Psoas muscle (tissue), 8 donors: Measurements from ENCODE around the gene FURIN. TPM values are rescaled to one million over a fixed set of nuclear protein-coding genes. Genes with fewer than 3 reads are reported as not detected.

Experiments used
- ATAC-seq, 4 donors: fragments of 200-7000 bp; cut with Tn5 transposase; one replicate each; pipeline ENCODE4 v1.9.1; 2020; ENCODE audit warnings: moderate library complexity in 3 of 4, mild to moderate bottlenecking in 2 of 4
- DNase-seq, 2 donors: peaks; one replicate each; pipeline ENCODE4 v3.0.0-alpha.2; 2020
- H3K27ac ChIP-seq: fragments of 200-600 bp; one replicate; pipeline ENCODE4 v1.8.0; 2022
- H3K27me3 ChIP-seq, 3 donors: fragments of 200-600 bp in 1 of 3; one replicate each; pipeline versions ENCODE4 v1.6.1 to v1.8.0; 2013 to 2022; ENCODE audit warnings: low read length in 2 of 3, mild to moderate bottlenecking in 2 of 3, moderate library complexity in 1 of 3; ENCODE audit not compliant: insufficient read depth in 3 of 3
- H3K36me3 ChIP-seq, 2 donors: fragments of 200-600 bp in 1 of 2; one replicate each; pipeline versions ENCODE4 v1.6.1 to v1.8.0; 2013 to 2022; ENCODE audit warnings: low read depth in 1 of 2, mild to moderate bottlenecking in 1 of 2, moderate library complexity in 1 of 2; ENCODE audit not compliant: insufficient read depth in 1 of 2
- H3K4me1 ChIP-seq: fragments of 200-600 bp; one replicate; pipeline ENCODE4 v1.8.0; 2022
- H3K4me3 ChIP-seq: fragments of 200-600 bp; one replicate; pipeline ENCODE4 v1.8.0; 2022; ENCODE audit warnings: mild to moderate bottlenecking
- H3K9me3 ChIP-seq: fragments of 200-600 bp; one replicate; pipeline ENCODE4 v1.8.0; 2022
- WGBS, 3 donors: extraction: QIAGEN DNeasy Blood & Tissue Kit; methylation state at CpG; one replicate each; pipeline versions ENCODE4 v1.1.6 to v1.1.7; 2013; 5-methylcytosine and 5-hydroxymethylcytosine counted together
- intact Hi-C, 2 donors: fragments of 100-400 bp; cut with DNase I; formaldehyde crosslinking; loops; one replicate each; pipeline versions ENCODE4 v1.11.0 to v1.14.2; 2022
- polyA plus RNA-seq, 3 donors: library from polyadenylated mRNA; stranded (reverse); fragments of 200-250 nt; gene quantifications; one replicate each; pipeline ENCODE4 v1.2.3, GENCODE V29; 2013
- total RNA-seq, 4 donors: library from RNA; stranded (reverse); fragmentation: NEBNext Ultra II Directional in 2 of 4; extraction: Animal tissue kit (Norgen Biotek cat#: 25700) in 2 of 4; gene quantifications; one replicate each; pipeline versions ENCODE4 v1.2.1 to v1.2.4, GENCODE V29; 2021 to 2023
- TF ChIP-seq, protein P1 (sequence below): fragments of 200-600 bp; IDR thresholded peaks from one replicate; pipeline ENCODE4 v1.8.0; 2022; ENCODE audit warnings: antibody characterized with exemption
- donor health status: healthy with polysubstance abuse.
- donor health status: DM: no; HTN: no; CAD: no; lungs with moderate emphysema.
- donor health status: Bipolar disorder and iron deficiency.
- donor health status: healthy.
- donor health status: DM: yes; HTN: yes; CAD: no.
- donor health status: DM: no; HTN: no; CAD: no.
- donor health status: DM: no; HTN: no; CAD: no.
- donor health status: DM: yes; HTN: yes; CAD: no.

FURIN gene
- total and polyA plus RNA-seq, 7 donors, result 27.2 to 99.3 (median 49.6) TPM

DNA sequence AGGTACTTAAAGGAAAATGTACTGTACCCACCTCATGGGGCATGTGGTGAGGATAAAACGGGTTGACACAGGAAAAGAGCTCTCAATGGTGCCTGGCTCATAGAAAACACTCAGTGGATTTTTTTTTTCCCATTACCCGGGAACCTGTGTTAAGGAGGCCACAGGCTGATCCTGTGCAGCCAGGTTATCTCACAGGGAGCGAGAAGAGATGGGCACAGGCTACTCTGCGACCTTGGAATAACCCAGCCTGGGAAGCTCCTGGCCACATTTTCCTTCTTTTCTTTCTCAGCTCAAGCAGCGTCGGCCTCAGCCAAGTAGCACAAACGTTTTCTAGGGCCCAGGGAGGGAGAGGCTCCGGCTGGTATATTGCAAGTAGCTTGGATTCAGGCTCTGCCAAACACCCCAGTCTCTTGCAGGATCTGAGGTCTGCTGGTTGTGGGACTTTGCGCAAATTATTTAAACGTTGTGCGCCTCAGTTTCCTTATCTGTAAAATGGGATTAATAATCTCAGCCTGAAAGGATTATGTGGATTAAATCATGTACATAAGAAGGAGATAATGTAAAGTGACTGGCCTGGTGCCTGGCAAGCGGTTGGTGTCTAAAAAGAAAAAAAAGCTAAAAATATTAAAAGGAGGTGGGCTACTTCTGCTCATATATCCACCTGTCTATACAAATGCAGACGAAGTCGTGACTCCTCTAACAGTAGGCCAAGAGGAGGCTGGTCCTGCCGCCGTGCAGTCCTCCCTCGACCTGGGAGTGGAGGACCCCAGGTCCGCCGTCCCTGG lies 2.2 kb downstream of the FURIN start:
- TF ChIP-seq, protein P1, sequence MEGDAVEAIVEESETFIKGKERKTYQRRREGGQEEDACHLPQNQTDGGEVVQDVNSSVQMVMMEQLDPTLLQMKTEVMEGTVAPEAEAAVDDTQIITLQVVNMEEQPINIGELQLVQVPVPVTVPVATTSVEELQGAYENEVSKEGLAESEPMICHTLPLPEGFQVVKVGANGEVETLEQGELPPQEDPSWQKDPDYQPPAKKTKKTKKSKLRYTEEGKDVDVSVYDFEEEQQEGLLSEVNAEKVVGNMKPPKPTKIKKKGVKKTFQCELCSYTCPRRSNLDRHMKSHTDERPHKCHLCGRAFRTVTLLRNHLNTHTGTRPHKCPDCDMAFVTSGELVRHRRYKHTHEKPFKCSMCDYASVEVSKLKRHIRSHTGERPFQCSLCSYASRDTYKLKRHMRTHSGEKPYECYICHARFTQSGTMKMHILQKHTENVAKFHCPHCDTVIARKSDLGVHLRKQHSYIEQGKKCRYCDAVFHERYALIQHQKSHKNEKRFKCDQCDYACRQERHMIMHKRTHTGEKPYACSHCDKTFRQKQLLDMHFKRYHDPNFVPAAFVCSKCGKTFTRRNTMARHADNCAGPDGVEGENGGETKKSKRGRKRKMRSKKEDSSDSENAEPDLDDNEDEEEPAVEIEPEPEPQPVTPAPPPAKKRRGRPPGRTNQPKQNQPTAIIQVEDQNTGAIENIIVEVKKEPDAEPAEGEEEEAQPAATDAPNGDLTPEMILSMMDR, result no peak
- ATAC-seq (peak in 2 of 4 donors; percentile 2 to 44), DNase-seq (no peak)
- H3K4me1 ChIP-seq, result peaks cover 39% of the 10 kb centered on the region
- H3K4me3 ChIP-seq, result peak overlapping the region; percentile 82
- H3K9me3 ChIP-seq, result no peaks in the 10 kb centered on the region
- intact Hi-C loops, result loop anchor here (5.0 kb wide), 2 partner anchors 153 to 208 kb away; partner anchors contain the start of gene BLM (in 2 of the 2)
- H3K27me3 ChIP-seq, result no peaks in the 10 kb centered on the region
- H3K27ac ChIP-seq, result peak overlapping the region; percentile 93
- WGBS, 3 donors, result 31 to 38% (median 32%) methylated on average over 19 of the region's 19 CpGs
- H3K36me3 ChIP-seq, result peaks cover 0 to 3% of the 10 kb centered on the region in 2 donors

DNA sequence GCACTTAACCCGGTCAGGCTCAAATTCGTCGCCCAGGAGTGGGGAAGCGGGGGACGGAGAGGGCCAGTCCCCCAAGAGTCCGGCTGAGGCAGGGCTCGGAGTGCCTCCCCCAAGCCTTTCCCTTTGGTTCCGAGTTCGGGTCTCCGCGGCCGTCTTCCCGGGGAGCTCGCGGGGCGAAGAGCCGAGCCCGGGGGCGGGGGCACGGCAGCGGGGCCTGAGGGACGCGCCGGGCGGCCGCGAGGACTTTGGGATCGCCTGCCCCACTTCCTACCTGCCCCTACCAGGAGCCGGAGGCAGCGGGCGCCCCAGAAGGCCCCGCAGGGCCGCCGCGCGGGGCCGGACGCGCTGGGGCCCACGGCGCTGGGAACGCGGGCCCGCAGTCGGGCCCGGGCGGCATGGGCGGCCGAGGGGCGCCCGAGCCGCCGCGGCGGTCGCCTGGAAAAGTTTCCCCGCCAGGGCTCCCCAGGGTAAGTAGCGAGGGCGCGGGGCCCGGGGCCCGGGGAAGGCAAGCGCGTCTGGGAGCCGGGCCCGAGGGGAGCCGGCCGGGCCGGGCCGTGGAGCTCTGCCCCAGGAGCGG lies 2.8 kb downstream of the FURIN start:
- intact Hi-C loops, result loop anchor here (5.0 kb wide), 2 partner anchors 154 to 209 kb away; partner anchors contain the start of gene BLM (in 2 of the 2)
- TF ChIP-seq, protein P1, result no peak
- DNase-seq, result peak; percentile 62 to 76

DNA sequence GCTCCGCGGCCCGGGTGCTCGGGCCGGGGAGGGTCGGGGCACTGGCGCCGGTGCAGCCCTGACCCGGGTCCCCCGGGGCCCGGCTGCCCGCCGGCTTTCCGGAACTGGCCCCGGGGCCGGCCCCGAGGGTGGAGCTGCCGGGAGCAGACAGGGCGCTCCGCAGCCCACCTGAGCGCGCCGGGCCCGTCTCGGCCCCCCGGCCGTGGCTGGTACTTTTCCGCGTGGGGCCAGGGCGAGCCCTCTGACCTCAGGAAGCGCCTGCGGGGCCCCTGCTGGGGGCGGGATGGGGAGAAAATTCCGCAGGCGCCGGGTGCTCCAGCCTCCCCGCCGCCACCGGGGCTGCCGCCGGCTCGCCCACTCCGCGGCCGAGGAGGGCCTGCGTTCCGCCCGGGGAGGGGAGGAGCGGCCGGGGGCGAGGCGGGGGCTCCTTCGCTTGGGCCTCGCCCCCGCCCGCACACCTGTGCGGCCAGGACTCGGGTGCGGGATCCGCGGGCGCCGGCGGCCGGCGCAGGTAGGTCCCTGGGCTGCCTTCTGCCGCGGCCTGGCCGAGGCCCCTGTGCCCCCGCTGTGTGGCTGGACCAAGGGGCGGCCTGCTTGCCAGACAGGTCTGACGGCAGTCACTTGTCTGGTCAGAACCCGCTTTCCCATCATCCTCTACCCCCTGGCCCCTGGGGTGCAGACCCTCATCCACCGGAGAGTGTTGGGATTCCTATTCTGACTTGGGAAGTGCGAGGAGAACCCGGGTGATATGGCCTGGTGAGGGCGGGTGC lies 3.5 kb downstream of the FURIN start:
- peak; percentile 22 to 45 (median 27) for ATAC-seq

More for the DNA sequence above, 2.8 kb downstream of the FURIN start:
- H3K27ac ChIP-seq, result peak overlapping the region; percentile 93
- peak; percentile 32 to 57 (median 40) for ATAC-seq
- H3K27me3 ChIP-seq, result no peaks in the 10 kb centered on the region
- H3K9me3 ChIP-seq, result no peaks in the 10 kb centered on the region
- H3K36me3 ChIP-seq, result peaks cover 0 to 10% of the 10 kb centered on the region in 2 donors
- peaks cover 39% of the 10 kb centered on the region for H3K4me1 ChIP-seq
- peak overlapping the region; percentile 82 for H3K4me3 ChIP-seq
- WGBS, 3 donors, result 0 to 1% (median 1%) methylated on average over 20 to 71 of the region's 71 CpGs

More for the DNA sequence above, 3.5 kb downstream of the FURIN start:
- no peaks in the 10 kb centered on the region for H3K27me3 ChIP-seq
- WGBS, 3 donors, result 0 to 1% (median 1%) methylated on average over 37 to 77 of the region's 77 CpGs
- intact Hi-C loops, result loop anchor here (5.0 kb wide), 2 partner anchors 155 to 210 kb away; partner anchors contain the start of gene BLM (in 2 of the 2)
- TF ChIP-seq, protein P1, result no peak
- no peak for DNase-seq
- H3K36me3 ChIP-seq, result peaks cover 0 to 16% of the 10 kb centered on the region in 2 donors
- H3K4me1 ChIP-seq, result peaks cover 39% of the 10 kb centered on the region
- H3K27ac ChIP-seq, result peak overlapping the region; percentile 93
- H3K9me3 ChIP-seq, result no peaks in the 10 kb centered on the region
- peak overlapping the region; percentile 82 for H3K4me3 ChIP-seq
